Keratinocyte (primary cell): Measurements from ENCODE around the gene FBRSL1. TPM values are rescaled to one million over a fixed set of nuclear protein-coding genes. Genes with fewer than 3 reads are reported as not detected.

Experiments
- DNase-seq: peaks from one replicate; pipeline ENCODE4 v3.0.0-alpha.2; 2011; ENCODE audit warnings: low read depth, missing footprints, low spot score
- FAIRE-seq: peaks from 2 replicates; lab custom pipeline; 2011; peaks lifted over from hg19 to GRCh38; lab: Jason Lieb, UNC
- H2AFZ ChIP-seq: 2 replicates; pipeline ENCODE4 v1.6.0; 2012; ENCODE audit warnings: low read length, control low read depth, inconsistent platforms; ENCODE audit not compliant: control insufficient read depth
- H3K27ac ChIP-seq: 2 replicates; pipeline ENCODE4 v1.5.1; 2011; ENCODE audit warnings: low read length; ENCODE audit not compliant: control insufficient read depth, insufficient read depth
- H3K27me3 ChIP-seq: 3 replicates; pipeline ENCODE4 v1.6.0; 2011; ENCODE audit warnings: low read length; ENCODE audit not compliant: control insufficient read depth, insufficient read depth; ENCODE audit errors: extremely low read depth
- H3K36me3 ChIP-seq, 2 experiments: 2 replicates in 1 of 2; 3 replicates in 1 of 2; pipeline ENCODE4 v1.5.1; 2011; ENCODE audit warnings: low read length in 2 of 2, mild to moderate bottlenecking in 1 of 2; ENCODE audit not compliant: control insufficient read depth in 2 of 2, insufficient read depth in 2 of 2; ENCODE audit errors: extremely low read depth in 1 of 2
- H3K4me1 ChIP-seq: 3 replicates; pipeline ENCODE4 v1.5.1; 2011; ENCODE audit warnings: low read length; ENCODE audit not compliant: control insufficient read depth, insufficient read depth; ENCODE audit errors: extremely low read depth
- H3K4me2 ChIP-seq: 3 replicates; pipeline ENCODE4 v1.6.0; 2011; ENCODE audit warnings: low read depth, low read length; ENCODE audit not compliant: control insufficient read depth, insufficient read depth; ENCODE audit errors: extremely low read depth
- H3K4me3 ChIP-seq, 3 experiments: fragments of 200-600 bp in 1 of 3; sonication (generic) in 1 of 3; 2 replicates in 2 of 3; 3 replicates in 1 of 3; pipeline ENCODE4 v1.5.1; 2011 to 2016; ENCODE audit warnings: low read length in 3 of 3, mild to moderate bottlenecking in 3 of 3, control low read depth in 2 of 3, inconsistent platforms in 1 of 3, low read depth in 1 of 3, mixed read lengths in 1 of 3, mixed run types in 1 of 3, moderate library complexity in 1 of 3; ENCODE audit not compliant: control insufficient read depth in 2 of 3, insufficient read depth in 2 of 3; ENCODE audit errors: extremely low read depth in 1 of 3
- H3K79me2 ChIP-seq: 2 replicates; pipeline ENCODE4 v1.6.0; 2012; ENCODE audit warnings: low read length; ENCODE audit not compliant: control insufficient read depth, insufficient read depth
- H3K9ac ChIP-seq: 3 replicates; pipeline ENCODE4 v1.6.0; 2011; ENCODE audit warnings: low read length; ENCODE audit not compliant: control insufficient read depth, insufficient read depth; ENCODE audit errors: extremely low read depth
- H3K9me1 ChIP-seq: 3 replicates; pipeline ENCODE4 v1.6.0; 2011; ENCODE audit warnings: low read length; ENCODE audit not compliant: control insufficient read depth, insufficient read depth; ENCODE audit errors: extremely low read depth
- H3K9me3 ChIP-seq: 2 replicates; pipeline ENCODE4 v1.5.1; 2012; ENCODE audit warnings: low read depth, low read length; ENCODE audit not compliant: control insufficient read depth
- H4K20me1 ChIP-seq: 3 replicates; pipeline ENCODE4 v1.6.0; 2011; ENCODE audit warnings: low read length; ENCODE audit not compliant: control insufficient read depth, insufficient read depth; ENCODE audit errors: extremely low read depth
- EZH2 ChIP-seq: IDR thresholded peaks from one replicate; pipeline ENCODE4 v1.6.1; 2012; ENCODE audit warnings: inconsistent platforms, mild to moderate bottlenecking, low read length, moderate library complexity
- dilution Hi-C: fragments of 300-500 bp; cut with MboI; formaldehyde crosslinking; loops from one replicate; pipeline ENCODE4 v1.7.0; 2020; ENCODE audit warnings: low sequenced_read_pairs; ENCODE audit not compliant: extremely low pct_ligation_motif_present
- polyA plus RNA-seq, 5 experiments: library from polyadenylated mRNA; depleted of rRNA in 3 of 5; stranded (reverse) in 3 of 5; stranded (forward) in 1 of 5; unstranded in 1 of 5; fragments of >200 nt; gene quantifications; 1 replicate in 1 of 5; 2 replicates in 3 of 5; 3 replicates in 1 of 5; pipeline versions ENCODE4 v1.2.1 to v1.2.3, GENCODE V29; 2011 to 2012; ENCODE audit warnings: missing spikeins in 2 of 5, low read depth in 1 of 5, low replicate concordance in 1 of 5
- TF ChIP-seq, protein P1 (sequence below), 3 experiments: IDR thresholded peaks in 1 of 3; conservative IDR thresholded peaks in 1 of 3; optimal IDR thresholded peaks in 1 of 3; 2 replicates in 2 of 3; 3 replicates in 1 of 3; pipeline versions ENCODE3 to v1.5.1; 2011; ENCODE audit warnings: low read length in 3 of 3, mild to moderate bottlenecking in 3 of 3, moderate library complexity in 2 of 3, control low read depth in 1 of 3, inconsistent platforms in 1 of 3; ENCODE audit not compliant: insufficient read depth in 2 of 3; ENCODE audit errors: extremely low read depth in 1 of 3

Gene FBRSL1
- polyA plus RNA-seq, 1 donor (not counting 4 experiments of a cell fraction or from before 2014, with no cell fraction given), result 0.89 TPM

DNA sequence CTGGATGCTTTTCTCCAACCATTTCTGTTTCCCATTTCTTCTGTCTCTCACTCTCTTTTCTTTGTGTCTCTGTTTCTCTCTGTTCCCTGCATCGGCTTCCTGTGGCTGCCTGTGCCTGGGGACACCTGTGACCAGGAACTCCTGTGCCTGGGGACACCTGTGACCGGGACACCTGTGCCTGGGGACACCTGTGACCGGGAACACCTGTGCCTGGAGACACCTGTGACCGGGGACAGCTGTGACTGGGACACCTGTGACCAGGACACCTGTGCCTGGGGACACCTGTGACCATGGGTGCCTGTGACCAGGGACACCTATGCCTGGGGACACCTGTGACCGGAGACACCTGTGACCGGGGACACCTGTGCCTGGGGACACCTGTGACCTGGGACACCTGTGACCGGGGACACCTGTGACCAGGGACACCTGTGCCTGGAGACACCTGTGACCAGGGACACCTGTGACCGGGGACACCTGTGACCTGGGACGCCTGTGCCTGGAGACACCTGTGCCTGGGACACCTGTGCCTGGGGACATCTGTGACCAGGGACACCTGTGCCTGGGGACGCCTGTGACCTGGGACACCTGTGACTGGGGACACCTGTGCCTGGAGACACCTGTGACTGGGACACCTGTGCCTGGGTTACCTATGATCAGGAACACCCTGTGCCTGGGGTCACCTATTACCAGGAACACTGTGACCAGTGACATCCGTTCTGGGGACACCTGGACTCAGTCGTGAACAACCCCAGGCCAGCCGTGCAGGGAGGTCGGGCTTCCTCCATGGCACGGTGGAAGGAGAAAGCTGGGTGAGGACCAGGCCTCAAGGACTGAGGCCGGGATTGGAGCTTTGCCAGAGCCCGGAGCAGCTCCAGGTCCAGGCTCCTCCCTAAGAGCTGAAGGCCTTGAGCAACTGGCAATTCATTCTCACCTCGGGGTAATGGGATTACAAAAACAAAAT, 23.4 kb upstream of the FBRSL1 start:
- no peaks in the 10 kb centered on the region for H4K20me1 ChIP-seq
- TF ChIP-seq EZH2, result no peak
- TF ChIP-seq, protein P1, sequence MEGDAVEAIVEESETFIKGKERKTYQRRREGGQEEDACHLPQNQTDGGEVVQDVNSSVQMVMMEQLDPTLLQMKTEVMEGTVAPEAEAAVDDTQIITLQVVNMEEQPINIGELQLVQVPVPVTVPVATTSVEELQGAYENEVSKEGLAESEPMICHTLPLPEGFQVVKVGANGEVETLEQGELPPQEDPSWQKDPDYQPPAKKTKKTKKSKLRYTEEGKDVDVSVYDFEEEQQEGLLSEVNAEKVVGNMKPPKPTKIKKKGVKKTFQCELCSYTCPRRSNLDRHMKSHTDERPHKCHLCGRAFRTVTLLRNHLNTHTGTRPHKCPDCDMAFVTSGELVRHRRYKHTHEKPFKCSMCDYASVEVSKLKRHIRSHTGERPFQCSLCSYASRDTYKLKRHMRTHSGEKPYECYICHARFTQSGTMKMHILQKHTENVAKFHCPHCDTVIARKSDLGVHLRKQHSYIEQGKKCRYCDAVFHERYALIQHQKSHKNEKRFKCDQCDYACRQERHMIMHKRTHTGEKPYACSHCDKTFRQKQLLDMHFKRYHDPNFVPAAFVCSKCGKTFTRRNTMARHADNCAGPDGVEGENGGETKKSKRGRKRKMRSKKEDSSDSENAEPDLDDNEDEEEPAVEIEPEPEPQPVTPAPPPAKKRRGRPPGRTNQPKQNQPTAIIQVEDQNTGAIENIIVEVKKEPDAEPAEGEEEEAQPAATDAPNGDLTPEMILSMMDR (optimal IDR thresholded peaks at IDR 0.05 in 1 of 3, IDR thresholded peaks at IDR 0.05 in 1 of 3, conservative IDR thresholded peaks at IDR 0.05 in 1 of 3; ENCODE audit: extremely low read depth in 1 of 3, insufficient read depth in 2 of 3, low read length in 3 of 3), result no peak
- no peak for DNase-seq
- H3K4me2 ChIP-seq, result no peak overlapping the region
- no peaks in the 10 kb centered on the region for H3K79me2 ChIP-seq
- peaks cover 11% of the 10 kb centered on the region for H3K27me3 ChIP-seq
- H3K27ac ChIP-seq, result no peak overlapping the region
- no peak for FAIRE-seq
- no peak overlapping the region for H3K4me3 ChIP-seq
- peaks cover 5% of the 10 kb centered on the region for H3K9me3 ChIP-seq
- no peaks in the 10 kb centered on the region for H3K36me3 ChIP-seq
- H2AFZ ChIP-seq, result no peak overlapping the region
- no peaks in the 10 kb centered on the region for H3K9me1 ChIP-seq
- H3K9ac ChIP-seq, result no peak overlapping the region
- H3K4me1 ChIP-seq, result no peaks in the 10 kb centered on the region
- dilution Hi-C loops, result no loop called here

DNA sequence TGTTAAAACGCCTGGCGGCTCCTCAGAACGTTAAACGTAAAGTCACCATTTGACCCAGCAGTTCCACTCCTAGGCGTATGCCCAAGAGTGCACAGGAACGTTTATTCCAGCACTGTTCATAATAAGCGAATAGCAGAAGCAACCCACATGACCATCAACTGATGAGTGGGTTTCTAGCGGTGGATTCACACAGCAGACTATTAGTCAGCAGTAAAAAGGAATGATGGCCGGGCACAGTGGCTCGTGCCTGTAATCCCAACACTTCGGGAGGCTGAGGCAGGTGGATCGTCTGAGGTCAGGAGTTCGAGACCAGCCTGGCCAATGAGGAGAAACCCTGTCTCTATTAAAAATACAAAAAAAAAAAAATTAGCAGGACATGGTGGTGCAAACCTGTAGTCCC, 22.4 kb upstream of the FBRSL1 start:
- FAIRE-seq (no peak), DNase-seq (no peak)
- H4K20me1 ChIP-seq, result no peaks in the 10 kb centered on the region
- dilution Hi-C loops, result no loop called here
- H3K36me3 ChIP-seq, result no peaks in the 10 kb centered on the region
- TF ChIP-seq, protein P1 (optimal IDR thresholded peaks at IDR 0.05 in 1 of 3, IDR thresholded peaks at IDR 0.05 in 1 of 3, conservative IDR thresholded peaks at IDR 0.05 in 1 of 3; ENCODE audit: extremely low read depth in 1 of 3, insufficient read depth in 2 of 3, low read length in 3 of 3), result no peak
- no peak for TF ChIP-seq EZH2
- H3K4me1 ChIP-seq, result no peaks in the 10 kb centered on the region
- H3K27me3 ChIP-seq, result peaks cover 5% of the 10 kb centered on the region
- no peaks in the 10 kb centered on the region for H3K9me1 ChIP-seq
- H3K4me2 ChIP-seq, result no peak overlapping the region
- no peak overlapping the region for H2AFZ ChIP-seq
- H3K9ac ChIP-seq, result no peak overlapping the region
- no peak overlapping the region for H3K4me3 ChIP-seq
- H3K9me3 ChIP-seq, result peaks cover 5% of the 10 kb centered on the region
- H3K79me2 ChIP-seq, result no peaks in the 10 kb centered on the region
- no peak overlapping the region for H3K27ac ChIP-seq
